A549 (cell line): ENCODE results near the gene ST8SIA3. TPM values are rescaled to one million over a fixed set of nuclear protein-coding genes. Genes with fewer than 3 reads are reported as not detected.

Source experiments
- ATAC-seq, 2 experiments: fragments of 200-7000 bp in 1 of 2; fragments of >200 bp in 1 of 2; cut with Nextera tagmentation in 1 of 2; cut with Tn5 transposase in 1 of 2; 3 replicates each; pipeline versions ENCODE4 v1.8.0 to v1.9.1; 2018 to 2020; ENCODE audit warnings: mild to moderate bottlenecking in 1 of 2, moderate library complexity in 1 of 2
- CTCF ChIA-PET: fragments of 300-600 bp; sonication (Branson Sonifier 250); formaldehyde crosslinking; extraction: SDS; loops from one replicate; lab custom pipeline; 2021; ENCODE audit warnings: antibody characterized with exemption, inconsistent platforms; lab: Yijun Ruan, JAX
- POLR2A ChIA-PET: fragments of 350-600 bp; formaldehyde crosslinking; extraction: SDS; loops from one replicate; lab custom pipeline; 2021; ENCODE audit warnings: antibody characterized with exemption, inconsistent platforms; lab: Yijun Ruan, JAX
- DNase-seq, 2 experiments: peaks; one replicate each; pipeline versions ENCODE4 v3.0.0 to v3.0.0-alpha.2; 2011 to 2016; ENCODE audit warnings: low read depth in 1 of 2, low spot score in 1 of 2
- FAIRE-seq: peaks from 2 replicates; lab custom pipeline; 2011; peaks lifted over from hg19 to GRCh38; lab: Jason Lieb, UNC
- H3K27ac ChIP-seq, 2 experiments: fragments of >200 bp; sonication (Bioruptor Twin); formaldehyde crosslinking; 3 replicates each; pipeline ENCODE4 v1.5.1; 2016 to 2017
- H3K4me1 ChIP-seq: fragments of >200 bp; sonication (Bioruptor Twin); formaldehyde crosslinking; 3 replicates; pipeline ENCODE4 v1.6.1; 2016
- H3K4me2 ChIP-seq: fragments of >200 bp; sonication (Bioruptor Twin); formaldehyde crosslinking; 3 replicates; pipeline ENCODE4 v1.6.1; 2016
- H3K4me3 ChIP-seq: fragments of >200 bp; sonication (Bioruptor Twin); formaldehyde crosslinking; 3 replicates; pipeline ENCODE4 v1.5.1; 2016
- H3K9me3 ChIP-seq: fragments of >200 bp; sonication (Bioruptor Twin); formaldehyde crosslinking; 3 replicates; pipeline ENCODE4 v1.6.1; 2016
- BHLHE40 ChIP-seq: IDR thresholded peaks from 2 replicates; pipeline ENCODE4 v1.6.1; 2012; ENCODE audit warnings: low read depth, low read length, inconsistent platforms
- E2F6 ChIP-seq: IDR thresholded peaks from 2 replicates; pipeline ENCODE4 v1.6.1; 2012; ENCODE audit warnings: low read depth, borderline replicate concordance
- HOXA7 ChIP-seq: fragments of 250-450 bp; sonication (Bioruptor Pico); IDR thresholded peaks from 2 replicates; pipeline ENCODE4 v1.5.0; 2020; ENCODE audit warnings: mild to moderate bottlenecking, moderate library complexity
- HOXB13 ChIP-seq: fragments of 250-450 bp; sonication (Bioruptor Pico); IDR thresholded peaks from 2 replicates; pipeline ENCODE4 v1.5.0; 2020; ENCODE audit warnings: low read depth, mild to moderate bottlenecking, moderate library complexity
- HOXB5 ChIP-seq: fragments of 250-450 bp; sonication (Bioruptor Pico); IDR thresholded peaks from 2 replicates; pipeline ENCODE4 v1.5.0; 2020; ENCODE audit warnings: mild to moderate bottlenecking, moderate library complexity
- JUN ChIP-seq, 2 experiments: fragments of >200 bp; sonication (Bioruptor Twin); formaldehyde crosslinking; IDR thresholded peaks; 2 replicates in 1 of 2; 3 replicates in 1 of 2; pipeline ENCODE4 v1.6.1; 2016 to 2017
- MYC ChIP-seq: IDR thresholded peaks from 2 replicates; pipeline ENCODE4 v1.6.1; 2012; ENCODE audit warnings: mild to moderate bottlenecking, inconsistent platforms, low read length, improper control_type of control experiment, borderline replicate concordance
- RARB ChIP-seq: fragments of 250-450 bp; sonication (Bioruptor Pico); IDR thresholded peaks from 2 replicates; pipeline ENCODE4 v1.8.0; 2021; ENCODE audit warnings: mild to moderate bottlenecking, moderate library complexity
- RFX5 ChIP-seq: fragments of 450-650 bp; IDR thresholded peaks from 2 replicates; pipeline ENCODE4 v1.7.1; 2014; ENCODE audit warnings: antibody characterized with exemption, mild to moderate bottlenecking, moderate library complexity
- SREBF2 ChIP-seq: fragments of 450-650 bp; IDR thresholded peaks from 2 replicates; pipeline ENCODE4 v1.6.1; 2014; ENCODE audit warnings: mild to moderate bottlenecking, moderate library complexity
- TFCP2L1 ChIP-seq: fragments of 250-450 bp; sonication (Bioruptor Pico); IDR thresholded peaks from 2 replicates; pipeline ENCODE4 v1.5.0; 2021; ENCODE audit warnings: mild to moderate bottlenecking
- TP53 ChIP-seq: fragments of 250-450 bp; sonication (Bioruptor Pico); IDR thresholded peaks from 2 replicates; pipeline ENCODE4 v1.5.0; 2021; ENCODE audit warnings: mild to moderate bottlenecking, moderate library complexity
- WGBS: methylation state at CpG from one replicate; pipeline ENCODE4 v1.1.6; 2017; ENCODE audit errors: missing lambda C conversion rate; 5-methylcytosine and 5-hydroxymethylcytosine counted together
- polyA plus RNA-seq, 4 experiments: library from polyadenylated mRNA; depleted of rRNA in 3 of 4; stranded (reverse); fragments of >200 nt; fragmentation: RNase III in 1 of 4; extraction: RNeasy Plus Mini Kit Qiagen cat#74134 plus additional on column Dnase treatment in 1 of 4; gene quantifications; 2 replicates in 3 of 4; 3 replicates in 1 of 4; pipeline ENCODE4 v1.2.3, GENCODE V29; 2011 to 2017

Gene ST8SIA3
- polyA plus RNA-seq, 2 of the 4 experiments (the other 2 are of a cell fraction), result not detected

- POLR2A ChIA-PET, result no interaction called here
- no peak for FAIRE-seq
- H3K4me1 ChIP-seq, result no peaks in the 10 kb centered on the region
- no peak for TF ChIP-seq TP53
- no peak for TF ChIP-seq RARB (CRISPR knock-in tag)
- no peak for TF ChIP-seq MYC
- no peak for TF ChIP-seq SREBF2
- no peak for TF ChIP-seq RFX5
- no peak for TF ChIP-seq TFCP2L1
- peaks cover 5% of the 10 kb centered on the region; the same call in 1 of the 3 replicates for H3K9me3 ChIP-seq
- no peak overlapping the region for H3K27ac ChIP-seq
- no peak for DNase-seq
- CTCF ChIA-PET, result no interaction called here
- H3K4me3 ChIP-seq, result no peak overlapping the region
- ATAC-seq, result no peak
- H3K4me2 ChIP-seq, result no peak overlapping the region
Measured at GRCh38 chr18:57409650-57410049, 57.3 kb downstream of the ST8SIA3 start.

- no peak for DNase-seq
- TF ChIP-seq JUN (IDR thresholded peaks at IDR 0.05) (no peak), HOXB5 (no peak), BHLHE40 (no peak)
- Histone ChIP-seq H3K9me3 (peaks cover 5% of the 10 kb centered on the region; the same call in 1 of the 3 replicates), H3K4me2 (no peak overlapping the region), H3K4me1 (no peaks in the 10 kb centered on the region), H3K4me3 (no peak overlapping the region), H3K27ac (no peak overlapping the region)
- ChIA-PET POLR2A (no interaction called here), CTCF (interaction anchor here (0.5 to 0.6 kb wide), 2 partner anchors 188 to 644 kb away, joined by 3 read pairs; no protein-coding TSS in a partner anchor)
- WGBS, result under 1% methylated on average over 3 of the region's 3 CpGs
- no peak for FAIRE-seq
- ATAC-seq, result no peak
Measured at GRCh38 chr18:57410749-57411148, 58.4 kb downstream of the ST8SIA3 start.

GRCh38 chr18:57416542-57416941 lies 64.2 kb downstream of the ST8SIA3 start:
- no peak for FAIRE-seq
- CTCF ChIA-PET, result no interaction called here
- WGBS, result 6% methylated on average over 4 of the region's 4 CpGs

More at GRCh38 chr18:57416542-57416941, 64.2 kb downstream of the ST8SIA3 start:
- no peak overlapping the region for H3K27ac ChIP-seq
- peaks cover 6% of the 10 kb centered on the region; the same call in 2 of the 3 replicates for H3K9me3 ChIP-seq
- no peak overlapping the region for H3K4me2 ChIP-seq
- DNase-seq (no peak), ATAC-seq (no peak)
- no peaks in the 10 kb centered on the region for H3K4me1 ChIP-seq
- no peak for TF ChIP-seq HOXB13 (CRISPR knock-in tag)
- TF ChIP-seq E2F6, result no peak
- TF ChIP-seq HOXA7 (CRISPR knock-in tag), result no peak
- POLR2A ChIA-PET, result no interaction called here
- H3K4me3 ChIP-seq, result no peak overlapping the region

Other genes with a start within 250 kb of the ST8SIA3 start
- not detected in 2 replicates for gene BOD1L2, start 205.5 kb upstream of the ST8SIA3 start, polyA plus RNA-seq (2011; rRNA removed)
- gene BOD1L2, start 205.5 kb upstream of the ST8SIA3 start, polyA plus RNA-seq (2017; fragmentation: RNase III; extraction: RNeasy Plus Mini Kit Qiagen cat#74134 plus additional on column Dnase treatment), result not detected in 3 replicates
- 0.62 and 0.73 TPM in 2 replicates for gene ONECUT2, start 82.8 kb downstream of the ST8SIA3 start, polyA plus RNA-seq (2011; rRNA removed)
- gene ONECUT2, start 82.8 kb downstream of the ST8SIA3 start, polyA plus RNA-seq (2017; fragmentation: RNase III; extraction: RNeasy Plus Mini Kit Qiagen cat#74134 plus additional on column Dnase treatment), result 0.32 to 0.47 TPM (median 0.45 TPM) in 3 replicates
- 71.2 and 75.6 TPM in 2 replicates for gene FECH, start 234.1 kb downstream of the ST8SIA3 start, polyA plus RNA-seq (2011; rRNA removed)
- 40.6 to 45.1 TPM (median 41.3 TPM) in 3 replicates for gene FECH, start 234.1 kb downstream of the ST8SIA3 start, polyA plus RNA-seq (2017; fragmentation: RNase III; extraction: RNeasy Plus Mini Kit Qiagen cat#74134 plus additional on column Dnase treatment)